NCI-H774 (cell line): ENCODE data around the gene COL11A2.

ENCODE experiments used
- DNase-seq: peaks from one replicate; lab custom pipeline; 2025; lab: John Stamatoyannopoulos, UW

COL11A2 gene

GRCh38 chr6:33192671-33193602, 670 bp upstream of the COL11A2 start:
- no peak for DNase-seq

- DNase-seq = no peak
Measured at GRCh38 chr6:33191383-33192104, 723 bp downstream of the COL11A2 start.

- no peak for DNase-seq
Measured at GRCh38 chr6:33190504-33191107, 1.7 kb downstream of the COL11A2 start.

- DNase-seq = no peak
Measured at GRCh38 chr6:33189625-33190448, 2.4 kb downstream of the COL11A2 start.

- no peak for DNase-seq
Measured at GRCh38 chr6:33189164-33189563, 3.1 kb downstream of the COL11A2 start.

GRCh38 chr6:33187809-33188208, 4.5 kb downstream of the COL11A2 start:
- no peak for DNase-seq

GRCh38 chr6:33185654-33186187, 6.5 kb downstream of the COL11A2 start:
- no peak for DNase-seq

GRCh38 chr6:33185190-33185589, 7.1 kb downstream of the COL11A2 start:
- DNase-seq = no peak

- no peak for DNase-seq
Measured at GRCh38 chr6:33183071-33183683, 9.1 kb downstream of the COL11A2 start.

GRCh38 chr6:33181141-33181540, 11.1 kb downstream of the COL11A2 start:
- DNase-seq = no peak

- DNase-seq = no peak
Measured at GRCh38 chr6:33178755-33179475, 13.4 kb downstream of the COL11A2 start.

- DNase-seq = no peak
Measured at GRCh38 chr6:33177552-33178446, 14.5 kb downstream of the COL11A2 start.

- DNase-seq = no peak
Measured at GRCh38 chr6:33176906-33177305, 15.4 kb downstream of the COL11A2 start.

- DNase-seq = no peak
Measured at GRCh38 chr6:33175436-33176069, 16.7 kb downstream of the COL11A2 start.

GRCh38 chr6:33174784-33175183, 17.5 kb downstream of the COL11A2 start:
- no peak for DNase-seq

GRCh38 chr6:33173535-33174180, 18.6 kb downstream of the COL11A2 start:
- no peak for DNase-seq

- DNase-seq = no peak
Measured at GRCh38 chr6:33172688-33173534, 19.4 kb downstream of the COL11A2 start.
